ENCODE measurements around the gene TBATA.

Gene TBATA

GRCh38 chr10:70761031-70761601 lies 24.1 kb downstream of the TBATA start:
- DNase-seq (ENCODE audit: low read depth): no peak

GRCh38 chr10:70760271-70760787 lies 24.8 kb downstream of the TBATA start:
- no peak for DNase-seq (ENCODE audit: low read depth)

- no peak for DNase-seq (ENCODE audit: low read depth)
Measured at GRCh38 chr10:70759781-70760180, 25.4 kb downstream of the TBATA start.

GRCh38 chr10:70758757-70759514 lies 26.2 kb downstream of the TBATA start:
- DNase-seq (ENCODE audit: low read depth): peak; percentile 19

GRCh38 chr10:70757856-70758255 lies 27.3 kb downstream of the TBATA start:
- no peak for DNase-seq (ENCODE audit: low read depth)

- no peak for DNase-seq (ENCODE audit: low read depth)
Measured at GRCh38 chr10:70756700-70757360, 28.3 kb downstream of the TBATA start.

- DNase-seq (ENCODE audit: low read depth): peak; percentile 20
Measured at GRCh38 chr10:70753841-70754621, 31.1 kb downstream of the TBATA start.

- no peak for DNase-seq (ENCODE audit: low read depth)
Measured at GRCh38 chr10:70753026-70753663, 32.0 kb downstream of the TBATA start.

GRCh38 chr10:70752571-70752970 lies 32.6 kb downstream of the TBATA start:
- no peak for DNase-seq (ENCODE audit: low read depth)

GRCh38 chr10:70751991-70752390 lies 33.2 kb downstream of the TBATA start:
- DNase-seq (ENCODE audit: low read depth): no peak

- no peak for DNase-seq (ENCODE audit: low read depth)
Measured at GRCh38 chr10:70751356-70751755, 33.8 kb downstream of the TBATA start.

- DNase-seq (ENCODE audit: low read depth): no peak
Measured at GRCh38 chr10:70750156-70750703, 34.9 kb downstream of the TBATA start.

GRCh38 chr10:70749756-70750155 lies 35.4 kb downstream of the TBATA start:
- DNase-seq (ENCODE audit: low read depth): no peak

GRCh38 chr10:70748801-70749573 lies 36.2 kb downstream of the TBATA start:
- DNase-seq (ENCODE audit: low read depth): no peak

- DNase-seq (ENCODE audit: low read depth): no peak
Measured at GRCh38 chr10:70748305-70748704, 36.9 kb downstream of the TBATA start.

GRCh38 chr10:70747192-70747965 lies 37.8 kb downstream of the TBATA start:
- DNase-seq (ENCODE audit: low read depth): no peak

GRCh38 chr10:70745555-70745954 lies 39.6 kb downstream of the TBATA start:
- no peak for DNase-seq (ENCODE audit: low read depth)

GRCh38 chr10:70744617-70745143 lies 40.5 kb downstream of the TBATA start:
- no peak for DNase-seq (ENCODE audit: low read depth)

GRCh38 chr10:70743879-70744278 lies 41.3 kb downstream of the TBATA start:
- no peak for DNase-seq (ENCODE audit: low read depth)

GRCh38 chr10:70743430-70743788 lies 41.8 kb downstream of the TBATA start:
- DNase-seq (ENCODE audit: low read depth): no peak
